ENCODE results near the gene SPEF1.

- no peak for TF ChIP-seq CTCF (IDR thresholded peaks at IDR 0.05)
- no peak for TF ChIP-seq POLR2A (IDR thresholded peaks at IDR 0.05)
Observed at GRCh38 chr20:3771552-3772058, 9.6 kb downstream of the SPEF1 start.
